Left forelimb (tissue), 1 donor: Measurements from ENCODE around the gene UNC5CL.
A peak's percentile ranks its signal among the peaks of the same experiment; 100 is the strongest.

ENCODE experiments used
- DNase-seq: peaks from one replicate; pipeline ENCODE4 v3.0.0-alpha.2; 2018; ENCODE audit warnings: low spot score

Gene UNC5CL

GRCh38 chr6:41062056-41062455 lies 23.0 kb upstream of the UNC5CL start:
- DNase-seq, result no peak

- DNase-seq, result no peak
Observed at GRCh38 chr6:41061196-41061726, 22.2 kb upstream of the UNC5CL start.

- DNase-seq, result no peak
Observed at GRCh38 chr6:41059556-41059955, 20.5 kb upstream of the UNC5CL start.

GRCh38 chr6:41058783-41059181 lies 19.8 kb upstream of the UNC5CL start:
- no peak for DNase-seq

- DNase-seq, result no peak
Observed at GRCh38 chr6:41056768-41057490, 17.9 kb upstream of the UNC5CL start.

- no peak for DNase-seq
Observed at GRCh38 chr6:41055149-41055548, 16.1 kb upstream of the UNC5CL start.

GRCh38 chr6:41054511-41054910 lies 15.5 kb upstream of the UNC5CL start:
- no peak for DNase-seq

GRCh38 chr6:41053041-41053440 lies 14.0 kb upstream of the UNC5CL start, which contains the start of gene APOBEC2:
Gene APOBEC2, plus strand, starts transcription at chr6:41053202. Its CDS starts 146 bp downstream, at chr6:41053348.
- DNase-seq, result no peak

- no peak for DNase-seq
Observed at GRCh38 chr6:41051873-41052272, 12.9 kb upstream of the UNC5CL start.

GRCh38 chr6:41050536-41050935 lies 11.5 kb upstream of the UNC5CL start:
- DNase-seq, result peak; percentile 22

GRCh38 chr6:41049955-41050354 lies 10.9 kb upstream of the UNC5CL start:
- DNase-seq, result peak; percentile 22

GRCh38 chr6:41049521-41049920 lies 10.5 kb upstream of the UNC5CL start:
- peak; percentile 54 for DNase-seq

- peak; percentile 44 for DNase-seq
Observed at GRCh38 chr6:41047745-41048732, 9.0 kb upstream of the UNC5CL start.

- DNase-seq, result peak; percentile 30
Observed at GRCh38 chr6:41047306-41047705, 8.3 kb upstream of the UNC5CL start.

GRCh38 chr6:41046084-41046483 lies 7.1 kb upstream of the UNC5CL start:
- no peak for DNase-seq

- no peak for DNase-seq
Observed at GRCh38 chr6:41045664-41046063, 6.6 kb upstream of the UNC5CL start.

- DNase-seq, result no peak
Observed at GRCh38 chr6:41043151-41043550, 4.1 kb upstream of the UNC5CL start.

- peak; percentile 41 for DNase-seq
Observed at GRCh38 chr6:41042226-41043055, 3.4 kb upstream of the UNC5CL start, which contains the start of gene TSPO2. Gene TSPO2, plus strand, starts transcription at chr6:41042467. Its CDS starts 519 bp downstream, at chr6:41042986.

GRCh38 chr6:41040940-41041536 lies 2.0 kb upstream of the UNC5CL start:
- DNase-seq, result no peak

GRCh38 chr6:41040101-41040939 lies 1.3 kb upstream of the UNC5CL start:
- DNase-seq, result no peak
